Nucleus accumbens (tissue), 56 donors: ENCODE measurements around the gene ADAM23.
A peak's percentile ranks its signal among the peaks of the same experiment; 100 is the strongest.

ENCODE experiments used
- DNase-seq, 56 donors: peaks; one replicate each; lab custom pipeline; 2025; lab: John Stamatoyannopoulos, UW

ADAM23 gene

DNA sequence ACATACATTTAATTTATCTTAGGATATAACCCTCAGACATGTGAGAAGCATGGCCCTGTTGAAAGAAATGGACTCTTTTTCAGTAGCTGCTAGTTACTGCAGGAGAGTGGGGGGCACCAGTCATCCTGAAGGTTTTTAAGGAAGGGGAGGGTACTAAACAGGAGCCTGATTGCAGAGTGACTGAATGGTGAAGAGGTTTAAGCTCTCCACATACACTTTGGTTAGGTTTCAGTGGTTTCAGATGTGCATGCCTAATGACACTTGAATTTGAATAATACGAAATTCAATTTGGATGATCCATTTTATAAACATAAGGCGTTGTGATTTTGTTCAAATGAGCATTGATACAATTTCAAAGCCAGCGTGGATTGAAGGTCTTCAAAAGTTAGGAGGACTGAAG lies 188.0 kb downstream of the ADAM23 start:
- DNase-seq: no peak

DNA sequence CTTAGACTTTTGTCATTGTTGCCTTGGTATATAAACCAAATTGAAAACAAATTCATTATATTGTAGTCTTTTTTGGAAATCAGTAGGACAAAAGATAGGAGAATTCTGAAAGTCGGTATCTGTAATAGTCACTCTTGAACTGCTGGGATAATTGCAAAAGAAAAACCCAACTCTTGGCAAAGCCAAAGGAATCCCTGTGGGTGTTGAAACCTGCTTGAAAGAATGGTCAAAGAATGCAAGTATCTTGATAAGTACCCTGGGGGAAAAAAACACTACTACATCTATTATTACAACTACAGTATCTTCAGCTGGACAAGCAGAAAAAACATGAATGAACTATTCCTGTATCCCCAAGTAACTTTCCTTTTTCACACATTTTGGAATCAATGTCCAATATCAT lies 191.7 kb downstream of the ADAM23 start:
- DNase-seq: no peak

DNA sequence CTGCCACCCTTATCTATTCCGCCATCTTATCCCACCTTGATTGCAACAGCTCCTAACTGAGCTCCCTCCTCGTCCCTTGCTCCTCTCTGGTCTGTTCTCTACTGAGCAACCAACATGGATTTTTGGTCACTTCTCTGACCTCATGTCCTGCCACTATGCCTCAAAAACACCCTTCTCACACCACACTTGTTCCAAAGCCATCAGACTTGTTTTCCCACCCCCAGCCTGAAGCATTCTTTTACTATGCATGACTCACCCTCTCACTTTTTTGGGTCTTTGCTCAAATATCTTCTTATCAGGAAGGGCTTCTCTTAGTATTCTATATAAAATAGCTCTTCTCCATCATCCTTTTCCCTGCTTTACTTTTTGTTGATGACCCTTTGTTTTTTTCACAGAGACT lies 196.3 kb downstream of the ADAM23 start:
- no peak for DNase-seq

DNA sequence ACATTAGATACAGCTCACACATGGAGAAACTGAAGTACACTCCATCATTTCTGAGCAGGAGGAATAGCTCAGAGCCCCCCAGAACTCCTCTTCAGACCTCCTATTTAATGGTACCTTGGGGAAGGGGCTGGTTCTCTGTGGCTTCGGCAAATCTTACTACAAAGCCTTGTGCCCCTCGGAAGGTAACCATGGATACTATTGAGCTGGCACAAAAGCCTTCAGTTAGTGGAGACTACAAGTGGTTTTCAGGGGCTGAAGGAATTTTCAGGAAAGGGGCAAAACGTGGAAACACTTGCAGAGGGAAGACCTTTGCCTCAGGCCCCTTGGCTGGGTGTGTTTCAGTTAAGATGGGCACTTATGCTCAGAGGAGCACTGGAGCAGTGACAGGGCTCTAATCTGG lies 197.9 kb downstream of the ADAM23 start:
- DNase-seq: no peak

- DNase-seq: peak in 2 of 56 donors; percentile 4 to 7
Measured at GRCh38 chr2:206642075-206643025, 199.0 kb downstream of the ADAM23 start, which contains the start of gene FAM237A. FAM237A (plus strand) TSS chr2:206642487; CDS start chr2:206644237, 1,750 bp downstream.

- DNase-seq: no peak
Measured at GRCh38 chr2:206647985-206648384, 204.7 kb downstream of the ADAM23 start.

DNA sequence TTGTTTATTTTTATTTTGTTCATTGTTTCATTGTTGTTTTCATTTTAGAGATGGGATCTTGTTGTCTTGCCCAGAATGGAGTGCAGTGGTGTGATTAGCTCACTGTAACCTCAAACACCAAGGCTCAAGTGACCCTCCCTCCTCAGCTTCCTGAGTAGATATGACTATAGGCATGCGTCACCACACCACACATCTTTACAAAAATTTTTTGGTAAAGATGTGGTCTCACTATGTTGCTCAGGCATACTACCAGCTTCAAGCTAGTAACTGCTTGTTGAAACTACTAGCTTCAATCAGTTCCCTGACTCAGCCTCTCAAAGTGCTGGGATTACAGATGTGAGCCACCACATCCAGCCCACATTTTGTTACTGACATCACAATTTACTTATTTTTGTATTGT lies 213.8 kb downstream of the ADAM23 start:
- no peak for DNase-seq

DNA sequence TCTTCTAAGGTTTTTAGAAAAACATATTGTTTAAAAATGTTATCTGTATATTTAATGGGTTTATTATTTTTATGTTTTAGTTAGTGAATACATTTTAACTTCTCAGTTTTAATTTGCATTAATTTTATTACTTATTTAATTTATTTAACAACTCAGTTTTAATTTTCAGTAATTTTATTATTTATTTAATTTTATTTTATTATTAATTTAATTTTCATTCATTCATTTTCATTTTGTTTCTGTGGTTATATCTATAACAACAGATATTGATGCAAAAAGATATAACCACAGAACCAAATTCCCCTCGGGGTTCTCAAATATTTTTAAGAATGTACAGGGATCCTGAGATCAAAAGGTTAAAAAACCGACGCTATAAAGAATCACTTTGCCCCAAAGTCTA lies 221.9 kb downstream of the ADAM23 start:
- no peak for DNase-seq
